Spleen (tissue), 7 donors: ENCODE results near the gene LTC4S.

ENCODE experiments used
- POLR2AphosphoS5 ChIP-seq, 3 donors: sonication (generic); formaldehyde crosslinking; IDR thresholded peaks; one replicate each; pipeline ENCODE4 v1.5.1; 2017; ENCODE audit warnings: antibody characterized with exemption in 3 of 3
- TF ChIP-seq, protein P1 (sequence below), 11 experiments: fragments of 200-600 bp in 7 of 11; fragments of 450-650 bp in 4 of 11; sonication (generic) in 4 of 11; IDR thresholded peaks in 8 of 11; conservative IDR thresholded peaks in 3 of 11; 1 replicate in 7 of 11; 2 replicates in 4 of 11; pipeline versions ENCODE4 v1.4.0 to v1.8.0; 2016 to 2021; ENCODE audit warnings: antibody characterized with exemption in 11 of 11, inconsistent platforms in 4 of 11, mild to moderate bottlenecking in 1 of 11
- donor health status: DM: no; HTN: no; CAD: no; lungs with moderate emphysema.
- donor health status: DM: no; HTN: no; CAD: no.
- donor health status: DM: no; HTN: no; CAD: no.

DNA sequence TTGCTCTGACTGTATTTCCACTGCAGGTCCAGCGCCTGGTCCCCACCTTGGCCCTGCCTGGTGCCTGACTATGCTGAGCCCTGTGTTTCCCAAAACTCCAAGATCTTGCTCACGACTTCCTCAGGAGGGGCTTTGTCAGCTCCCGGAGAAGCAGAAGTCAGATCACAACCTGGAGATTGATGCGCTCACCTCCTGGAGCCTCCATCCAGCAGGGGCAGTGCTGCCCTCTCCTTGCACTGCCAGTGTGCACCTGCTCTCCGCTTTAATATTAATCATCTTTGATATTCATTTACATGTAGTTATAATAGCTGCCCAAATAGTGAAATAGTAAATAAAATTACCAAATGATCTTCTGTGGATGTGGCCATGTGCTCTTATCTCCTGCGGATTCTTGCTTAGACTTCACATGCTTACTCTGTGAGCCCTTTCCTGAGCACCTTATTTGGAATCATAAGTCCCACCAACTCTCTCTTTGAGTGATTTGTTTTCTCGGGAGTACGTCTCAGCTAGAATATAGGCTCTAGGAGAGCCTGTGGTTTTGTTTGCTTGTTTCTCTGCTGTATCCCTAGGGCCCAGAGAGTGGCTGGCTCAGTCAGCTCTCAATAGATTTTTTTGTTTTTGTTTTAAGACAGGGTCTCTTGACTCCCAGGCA is 43.8 kb upstream of the LTC4S start:
- TF ChIP-seq, protein P1, sequence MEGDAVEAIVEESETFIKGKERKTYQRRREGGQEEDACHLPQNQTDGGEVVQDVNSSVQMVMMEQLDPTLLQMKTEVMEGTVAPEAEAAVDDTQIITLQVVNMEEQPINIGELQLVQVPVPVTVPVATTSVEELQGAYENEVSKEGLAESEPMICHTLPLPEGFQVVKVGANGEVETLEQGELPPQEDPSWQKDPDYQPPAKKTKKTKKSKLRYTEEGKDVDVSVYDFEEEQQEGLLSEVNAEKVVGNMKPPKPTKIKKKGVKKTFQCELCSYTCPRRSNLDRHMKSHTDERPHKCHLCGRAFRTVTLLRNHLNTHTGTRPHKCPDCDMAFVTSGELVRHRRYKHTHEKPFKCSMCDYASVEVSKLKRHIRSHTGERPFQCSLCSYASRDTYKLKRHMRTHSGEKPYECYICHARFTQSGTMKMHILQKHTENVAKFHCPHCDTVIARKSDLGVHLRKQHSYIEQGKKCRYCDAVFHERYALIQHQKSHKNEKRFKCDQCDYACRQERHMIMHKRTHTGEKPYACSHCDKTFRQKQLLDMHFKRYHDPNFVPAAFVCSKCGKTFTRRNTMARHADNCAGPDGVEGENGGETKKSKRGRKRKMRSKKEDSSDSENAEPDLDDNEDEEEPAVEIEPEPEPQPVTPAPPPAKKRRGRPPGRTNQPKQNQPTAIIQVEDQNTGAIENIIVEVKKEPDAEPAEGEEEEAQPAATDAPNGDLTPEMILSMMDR (IDR thresholded peaks at IDR 0.05 in 8 of 11, conservative IDR thresholded peaks at IDR 0.05 in 3 of 11): no peak
- peak in 1 of 3 donors; percentile 3 for TF ChIP-seq POLR2AphosphoS5 (IDR thresholded peaks at IDR 0.05)
